Osteocyte (in vitro differentiated cells): Measurements from ENCODE around the gene SLC2A4. TPM values are rescaled to one million over a fixed set of nuclear protein-coding genes. Genes with fewer than 3 reads are reported as not detected.
A peak's percentile ranks its signal among the peaks of the same experiment; 100 is the strongest.

ENCODE experiments used
- DNase-seq: peaks from one replicate; pipeline ENCODE4 v3.0.0; 2021; ENCODE audit warnings: mixed read lengths; ENCODE audit not compliant: unreplicated experiment; ENCODE audit errors: extremely low spot score
- H3K27ac Mint-ChIP-seq: one replicate; pipeline ENCODE4 v1.8.0; 2021; ENCODE audit warnings: mild to moderate bottlenecking, mixed read lengths; ENCODE audit not compliant: unreplicated experiment
- H3K27me3 Mint-ChIP-seq: one replicate; pipeline ENCODE4 v1.8.0; 2021; ENCODE audit warnings: mixed read lengths; ENCODE audit not compliant: unreplicated experiment
- H3K36me3 Mint-ChIP-seq: one replicate; pipeline ENCODE4 v1.8.0; 2021; ENCODE audit warnings: mixed read lengths; ENCODE audit not compliant: unreplicated experiment
- H3K4me1 Mint-ChIP-seq: one replicate; pipeline ENCODE4 v1.8.0; 2021; ENCODE audit warnings: mixed read lengths; ENCODE audit not compliant: unreplicated experiment
- H3K4me3 Mint-ChIP-seq: one replicate; pipeline ENCODE4 v1.8.0; 2021; ENCODE audit warnings: mild to moderate bottlenecking, moderate library complexity, mixed read lengths; ENCODE audit not compliant: unreplicated experiment
- H3K9me3 Mint-ChIP-seq: one replicate; pipeline ENCODE4 v1.8.0; 2021; ENCODE audit warnings: mixed read lengths; ENCODE audit not compliant: unreplicated experiment
- CTCF ChIP-seq: fragments of 200-600 bp; sonication (generic); IDR thresholded peaks from 2 replicates; pipeline ENCODE4 v1.5.0; 2021; ENCODE audit warnings: antibody characterized with exemption, mild to moderate bottlenecking, moderate library complexity
- total RNA-seq: library from RNA; stranded (reverse); gene quantifications from 2 replicates; pipeline ENCODE4 v1.2.1, GENCODE V29; 2021

The SLC2A4 gene
- total RNA-seq, 1 donor from 2014 or later: 0.59 TPM

DNA sequence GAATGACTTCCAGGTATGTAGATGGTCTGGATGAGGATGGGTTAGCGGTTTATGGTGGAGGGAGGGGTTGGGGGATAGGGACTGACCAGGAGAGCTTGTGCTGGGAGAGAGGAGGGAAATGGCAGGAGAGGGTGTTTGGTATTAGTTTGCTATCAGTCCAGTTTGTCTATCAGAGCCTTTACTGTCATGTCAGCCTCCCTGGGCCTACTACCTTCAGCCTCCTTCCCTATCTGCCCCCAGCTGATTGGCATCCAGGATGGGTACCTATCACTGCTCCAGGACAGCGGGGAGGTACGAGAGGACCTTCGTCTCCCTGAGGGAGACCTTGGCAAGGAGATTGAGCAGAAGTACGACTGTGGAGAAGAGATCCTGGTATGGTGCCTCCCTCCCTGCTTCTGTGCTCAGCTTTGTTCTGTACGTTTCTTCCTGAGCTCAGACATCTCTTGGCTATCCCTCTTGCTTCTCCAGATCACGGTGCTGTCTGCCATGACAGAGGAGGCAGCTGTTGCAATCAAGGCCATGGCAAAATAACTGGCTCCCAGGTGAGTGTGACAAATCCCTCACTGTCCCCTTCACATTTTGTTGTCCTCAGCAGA lies 29.7 kb downstream of the SLC2A4 start:
- no peaks in the 10 kb centered on the region for H3K9me3 Mint-ChIP-seq
- no peak for TF ChIP-seq CTCF
- no peak overlapping the region for H3K4me3 Mint-ChIP-seq
- H3K27ac Mint-ChIP-seq: no peak overlapping the region
- DNase-seq: no peak
- H3K36me3 Mint-ChIP-seq: peaks cover 38% of the 10 kb centered on the region
- H3K4me1 Mint-ChIP-seq: peaks cover 44% of the 10 kb centered on the region
- no peaks in the 10 kb centered on the region for H3K27me3 Mint-ChIP-seq

GRCh38 chr17:7312432-7313087 lies 31.0 kb downstream of the SLC2A4 start:
- no peak for TF ChIP-seq CTCF
- Mint-ChIP-seq H3K27ac (peak overlapping the region; percentile 24), H3K4me1 (peaks cover 43% of the 10 kb centered on the region), H3K9me3 (no peaks in the 10 kb centered on the region), H3K27me3 (no peaks in the 10 kb centered on the region), H3K36me3 (peaks cover 42% of the 10 kb centered on the region), H3K4me3 (no peak overlapping the region)
- no peak for DNase-seq

GRCh38 chr17:7313088-7313889 lies 31.8 kb downstream of the SLC2A4 start:
- no peaks in the 10 kb centered on the region for H3K27me3 Mint-ChIP-seq
- H3K27ac Mint-ChIP-seq: no peak overlapping the region
- H3K4me1 Mint-ChIP-seq: peaks cover 43% of the 10 kb centered on the region
- peaks cover 46% of the 10 kb centered on the region for H3K36me3 Mint-ChIP-seq
- no peak for DNase-seq
- no peak for TF ChIP-seq CTCF
- no peaks in the 10 kb centered on the region for H3K9me3 Mint-ChIP-seq
- peak overlapping the region; percentile 78 for H3K4me3 Mint-ChIP-seq

GRCh38 chr17:7313890-7314718 lies 32.6 kb downstream of the SLC2A4 start:
- H3K36me3 Mint-ChIP-seq: peaks cover 46% of the 10 kb centered on the region
- no peaks in the 10 kb centered on the region for H3K27me3 Mint-ChIP-seq
- DNase-seq: no peak
- peak overlapping the region; percentile 78 for H3K4me3 Mint-ChIP-seq
- H3K27ac Mint-ChIP-seq: peak overlapping the region; percentile 72
- H3K9me3 Mint-ChIP-seq: no peaks in the 10 kb centered on the region
- no peak for TF ChIP-seq CTCF
- H3K4me1 Mint-ChIP-seq: peaks cover 39% of the 10 kb centered on the region
